AG04450 (cell line): Measurements from ENCODE around the gene PLIN3. TPM values are rescaled to one million over a fixed set of nuclear protein-coding genes. Genes with fewer than 3 reads are reported as not detected.
"Not testable (repeated sequence)": the region's sequence is repeated elsewhere in the genome, so short reads cannot be mapped to it uniquely, and the experiment has no call there.

Experiments used
- CTCF ChIA-PET: fragments of 300-600, 350-600 bp; formaldehyde crosslinking; extraction: SDS; loops from one replicate; lab custom pipeline; 2022; ENCODE audit warnings: antibody characterized with exemption, inconsistent platforms; lab: Charles Lee
- POLR2A ChIA-PET: fragments of 350-600 bp; formaldehyde crosslinking; extraction: SDS; loops from one replicate; lab custom pipeline; 2021; ENCODE audit warnings: antibody characterized with exemption, inconsistent platforms; lab: Yijun Ruan, JAX
- DNase-seq: peaks from one replicate; pipeline ENCODE4 v3.0.0-alpha.2; 2011; ENCODE audit warnings: low read depth, low spot score
- H3K27ac ChIP-seq: one replicate; pipeline ENCODE4 v1.5.1; 2012; ENCODE audit warnings: low read depth, low read length, control low read depth
- H3K27me3 ChIP-seq: one replicate; pipeline ENCODE4 v1.6.0; 2012; ENCODE audit warnings: low read length; ENCODE audit not compliant: control insufficient read depth, insufficient read depth
- H3K4me3 ChIP-seq: 2 replicates; pipeline ENCODE4 v1.5.1; 2011; ENCODE audit warnings: mild to moderate bottlenecking, low read depth, low read length, control low read depth
- H3K9me3 ChIP-seq: 2 replicates; pipeline ENCODE4 v1.5.1; 2012; ENCODE audit warnings: low read length; ENCODE audit not compliant: control insufficient read depth, insufficient read depth
- CTCF ChIP-seq: IDR thresholded peaks from 2 replicates; pipeline ENCODE4 v1.5.1; 2011; ENCODE audit warnings: low read depth, low read length, control low read depth, inconsistent platforms
- polyA plus RNA-seq: library from polyadenylated mRNA; depleted of rRNA; stranded (reverse); fragments of >200 nt; gene quantifications from 2 replicates; pipeline ENCODE4 v1.2.3, GENCODE V29; 2011

The PLIN3 gene
- polyA plus RNA-seq, 1 experiment = 103 TPM

- Histone ChIP-seq H3K9me3 (no peaks in the 10 kb centered on the region), H3K4me3 (no peak overlapping the region), H3K27ac (no peak overlapping the region), H3K27me3 (no peaks in the 10 kb centered on the region)
- no peak for TF ChIP-seq CTCF
- ChIA-PET CTCF (interaction anchor here (1.0 kb wide), 1 partner anchor 31 kb away, joined by 3 read pairs; no protein-coding TSS in a partner anchor), POLR2A (no interaction called here)
- no peak for DNase-seq
These were observed 37.0 kb upstream of the PLIN3 start for GRCh38 chr19:4904481-4904880.

DNA sequence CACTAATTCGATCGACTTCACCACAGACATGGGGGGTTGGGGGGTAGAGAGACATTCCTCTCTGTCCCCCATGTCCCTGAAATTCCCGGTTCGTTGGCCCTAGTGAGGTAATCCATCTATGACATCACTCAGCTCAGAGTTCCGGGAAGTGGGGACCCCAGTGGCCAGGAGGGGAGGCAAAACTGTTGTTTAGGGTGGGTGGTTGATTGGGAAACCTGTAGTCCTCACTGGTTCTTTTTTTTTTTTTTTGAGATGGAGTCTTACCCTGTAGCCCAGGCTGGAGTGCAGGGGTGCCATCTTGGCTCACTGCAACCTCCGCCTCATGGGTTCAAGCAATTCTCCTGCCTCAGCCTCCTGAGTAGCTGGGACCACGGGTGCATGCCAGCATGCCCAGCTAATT is 35.3 kb upstream of the PLIN3 start, which contains the start of gene ARRDC5:
ARRDC5 (minus strand) TSS at position 101 of the 400 bp plus-strand sequence; CDS start at position 30, 71 bp downstream.
- no peaks in the 10 kb centered on the region for H3K27me3 ChIP-seq
- POLR2A ChIA-PET = no interaction called here
- no peak for TF ChIP-seq CTCF
- no peak within 1 kb of the TSS for H3K4me3 ChIP-seq
- no peaks in the 10 kb centered on the region for H3K9me3 ChIP-seq
- DNase-seq = no peak
- CTCF ChIA-PET = no interaction called here
- H3K27ac ChIP-seq = no peak within 1 kb of the TSS

- H3K9me3 ChIP-seq, H3K27ac ChIP-seq, H3K4me3 ChIP-seq, DNase-seq, POLR2A ChIA-PET, H3K27me3 ChIP-seq: not testable (repeated sequence)
- CTCF ChIA-PET = interaction anchor here (0.7 kb wide), 1 partner anchor 14 kb away, joined by 3 read pairs; no protein-coding TSS in a partner anchor
These were observed 33.4 kb upstream of the PLIN3 start for GRCh38 chr19:4900879-4901278.

GRCh38 chr19:4897146-4897545 is 29.7 kb upstream of the PLIN3 start:
- no peak overlapping the region for H3K4me3 ChIP-seq
- CTCF ChIA-PET = interaction anchor here (1.1 kb wide), 1 partner anchor 88 kb away, joined by 3 read pairs; no protein-coding TSS in a partner anchor
- H3K27ac ChIP-seq = no peak overlapping the region
- no peaks in the 10 kb centered on the region for H3K27me3 ChIP-seq
- no peak for TF ChIP-seq CTCF
- H3K9me3 ChIP-seq = no peaks in the 10 kb centered on the region
- DNase-seq = no peak
- POLR2A ChIA-PET = interaction anchor here (0.7 kb wide), 1 partner anchor 34 kb away, joined by 3 read pairs; no protein-coding TSS in a partner anchor

DNA sequence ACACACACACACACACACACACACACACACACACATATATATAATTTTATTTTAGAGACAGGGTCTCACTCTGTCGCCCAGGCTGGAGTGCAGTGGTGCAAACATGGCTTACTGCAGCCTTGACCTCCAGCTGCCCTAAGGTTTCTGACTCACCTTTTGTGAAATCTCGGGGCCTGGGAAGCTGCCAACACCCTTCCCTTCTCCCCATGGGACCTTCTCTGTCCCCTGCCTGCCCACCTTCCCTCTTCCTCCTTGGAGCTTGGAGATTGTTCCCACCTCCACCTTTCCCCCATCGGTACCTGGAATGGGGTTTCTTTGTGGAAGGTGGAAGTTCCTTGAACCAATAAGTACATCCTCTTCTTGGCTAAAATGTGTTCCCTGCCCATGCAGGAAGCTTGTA is 28.9 kb upstream of the PLIN3 start:
- no peak for TF ChIP-seq CTCF
- no peak for DNase-seq
- Histone ChIP-seq H3K27ac (no peak overlapping the region), H3K9me3 (no peaks in the 10 kb centered on the region), H3K27me3 (no peaks in the 10 kb centered on the region), H3K4me3 (no peak overlapping the region)
- CTCF ChIA-PET = no interaction called here
- POLR2A ChIA-PET = interaction anchor here (0.6 to 0.7 kb wide), 2 partner anchors 510 to 824 kb away, joined by 3 to 8 read pairs; partner anchors contain the start of gene CATSPERD

- H3K27ac ChIP-seq, POLR2A ChIA-PET, DNase-seq, H3K27me3 ChIP-seq, H3K9me3 ChIP-seq, H3K4me3 ChIP-seq, CTCF ChIA-PET: not testable (repeated sequence)
These were observed 25.5 kb upstream of the PLIN3 start for GRCh38 chr19:4892962-4893361.
